22Rv1 (cell line): ENCODE data around the gene NDFIP1.

Source experiments
- CTCF ChIP-seq: fragments of 450-650 bp; IDR thresholded peaks from 2 replicates; pipeline ENCODE4 v1.5.1; 2017; ENCODE audit warnings: mild to moderate bottlenecking
- ZFX ChIP-seq: fragments of 450-650 bp; IDR thresholded peaks from 2 replicates; pipeline ENCODE4 v1.6.1; 2017; ENCODE audit warnings: antibody characterized with exemption, borderline replicate concordance

GRCh38 chr5:142191776-142192175 is 83.2 kb downstream of the NDFIP1 start:
- TF ChIP-seq CTCF (no peak), ZFX (no peak)
